Mesenteric fat pad (tissue), 1 donor: Measurements from ENCODE around the gene ICAM4. TPM values are rescaled to one million over a fixed set of nuclear protein-coding genes. Genes with fewer than 3 reads are reported as not detected.

Experiments
- DNase-seq: peaks from one replicate; pipeline ENCODE4 v3.0.0-alpha.2; 2020; ENCODE audit warnings: low spot score
- total RNA-seq: library from RNA; stranded (reverse); fragmentation: NEBNext Ultra II Directional; extraction: Animal tissue kit (Norgen Biotek cat#: 25700); gene quantifications from one replicate; pipeline ENCODE4 v1.2.1, GENCODE V29; 2021
- donor health status: DM: yes; HTN: yes; CAD: no.

Gene ICAM4
- total RNA-seq, 1 donor from 2014 or later: 2.3 TPM

DNA sequence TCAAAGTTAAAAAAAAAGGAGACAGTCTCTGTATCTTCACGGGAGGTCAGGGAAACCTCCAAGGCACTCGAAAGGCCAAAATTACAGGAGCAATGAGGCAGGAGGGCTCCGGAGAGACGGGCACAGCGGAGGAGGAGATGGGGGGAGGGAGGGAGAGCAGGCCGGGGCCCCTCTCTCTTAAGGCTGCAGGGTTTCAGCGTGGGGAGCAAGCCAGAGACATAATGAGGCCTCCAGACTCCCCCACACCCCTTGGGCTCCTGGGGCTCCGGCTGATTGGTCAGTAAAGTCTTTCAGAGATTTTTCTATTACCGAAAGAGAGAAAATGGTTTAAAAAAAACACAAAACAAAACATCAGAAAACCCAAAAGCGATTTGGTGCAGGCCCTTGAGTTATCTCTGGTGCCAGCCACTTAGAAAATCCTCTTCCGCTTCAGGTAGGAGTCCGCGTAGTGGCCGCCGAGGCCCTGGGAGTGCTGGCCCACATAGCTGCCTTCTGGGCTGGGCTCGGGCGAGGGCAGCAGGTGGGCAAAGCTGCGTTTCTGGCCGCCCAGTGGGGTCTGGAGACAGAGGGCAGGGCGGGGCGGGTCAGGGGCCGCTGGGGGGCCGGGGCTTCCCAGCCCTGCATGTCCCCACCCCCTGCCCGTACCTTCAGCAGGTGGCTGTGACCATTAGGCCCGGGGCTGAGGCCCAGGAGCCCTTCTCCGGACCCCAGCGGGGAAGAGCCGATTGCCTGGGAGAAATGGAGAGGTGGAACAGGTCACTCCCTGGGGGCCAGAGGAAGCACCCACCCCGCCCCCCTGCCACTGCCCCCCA is 30.5 kb downstream of the ICAM4 start:
- DNase-seq: peak; percentile 73

GRCh38 chr19:10317857-10318462 is 31.2 kb downstream of the ICAM4 start:
- peak; percentile 73 for DNase-seq

DNA sequence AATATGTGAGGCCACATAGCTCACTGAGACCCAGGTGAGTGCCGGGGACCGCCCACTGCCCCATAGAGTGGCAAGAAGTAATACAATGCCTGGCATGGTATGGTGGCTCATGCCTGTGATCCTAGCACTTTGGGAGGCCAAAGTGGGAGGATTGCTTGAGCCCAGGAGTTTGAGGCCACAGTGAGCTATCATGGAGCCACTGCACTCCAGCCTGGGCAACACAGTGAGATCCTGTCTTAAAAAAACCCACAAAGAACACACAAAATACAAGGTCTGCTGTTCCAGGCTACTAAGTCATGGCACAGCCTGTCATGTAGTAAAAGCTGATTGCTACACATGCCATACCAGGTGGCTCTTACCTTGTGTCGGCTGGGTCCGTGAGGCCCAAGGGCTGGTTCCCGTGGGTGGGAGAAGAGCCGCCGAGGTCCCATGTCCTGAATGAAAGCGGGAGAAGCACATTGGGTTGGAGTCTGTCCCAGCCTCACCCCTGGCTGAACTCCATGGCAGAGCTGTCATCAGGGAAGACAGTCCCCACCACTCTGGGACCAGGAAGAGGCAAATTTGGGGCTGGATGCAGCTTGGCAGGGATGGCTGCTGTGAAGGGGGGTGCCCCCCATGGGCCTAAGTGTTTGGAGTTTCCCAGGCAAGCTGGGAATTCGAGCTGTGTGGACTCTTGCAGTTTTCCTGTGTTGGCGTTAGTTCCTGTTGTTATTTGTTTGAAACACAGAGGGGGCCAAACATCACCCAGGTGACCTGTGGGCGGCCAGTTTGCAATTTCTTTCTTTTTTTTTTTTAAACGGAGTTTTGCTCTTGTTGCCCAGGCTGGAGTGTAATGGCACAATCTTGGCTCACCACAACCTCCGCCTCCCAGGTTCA is 32.3 kb downstream of the ICAM4 start:
- DNase-seq: peak; percentile 62

DNA sequence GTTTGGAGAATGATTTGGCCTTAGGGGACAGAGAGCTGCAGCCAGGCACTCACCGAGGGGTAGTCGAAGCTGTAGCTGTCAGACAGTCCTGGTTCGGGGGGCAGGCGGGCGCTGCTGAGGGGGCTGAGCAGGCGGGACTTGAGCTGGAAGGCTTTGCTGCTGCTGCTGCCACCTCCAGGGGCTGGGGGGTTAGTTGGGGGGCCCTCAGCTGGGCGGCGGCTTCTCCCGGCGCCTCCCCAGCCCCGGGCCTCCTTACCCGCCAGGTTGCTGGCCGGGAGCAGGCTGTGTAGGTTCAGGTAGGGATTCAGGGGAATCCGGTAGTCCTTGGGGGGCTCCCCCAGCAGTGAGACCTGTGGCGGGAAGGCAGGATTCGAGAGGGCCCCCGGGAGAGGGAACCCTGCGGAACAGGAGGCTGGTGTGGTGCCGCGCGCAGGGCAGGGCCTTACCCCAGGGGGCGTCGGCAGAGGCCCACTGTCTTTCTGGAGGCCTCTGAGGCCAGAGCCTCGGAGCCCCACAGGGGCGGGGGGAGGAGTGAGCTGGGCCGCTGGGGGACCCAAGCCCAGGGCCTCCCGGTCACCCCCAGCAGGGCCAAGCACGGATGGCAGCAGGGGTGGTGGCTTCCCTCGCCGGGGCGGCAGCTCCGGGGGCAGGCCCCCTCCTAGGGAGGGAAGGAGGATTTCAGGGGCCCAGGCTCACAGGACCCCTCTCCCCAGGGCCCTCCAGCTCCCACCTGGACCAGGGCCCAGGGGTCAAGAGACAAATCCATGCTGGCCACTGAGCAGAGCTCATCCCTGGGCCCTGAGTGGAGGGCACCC is 34.1 kb downstream of the ICAM4 start:
- DNase-seq: no peak

GRCh38 chr19:10321417-10321797 is 34.7 kb downstream of the ICAM4 start:
- DNase-seq: no peak

GRCh38 chr19:10321874-10322835 is 35.4 kb downstream of the ICAM4 start:
- DNase-seq: no peak

DNA sequence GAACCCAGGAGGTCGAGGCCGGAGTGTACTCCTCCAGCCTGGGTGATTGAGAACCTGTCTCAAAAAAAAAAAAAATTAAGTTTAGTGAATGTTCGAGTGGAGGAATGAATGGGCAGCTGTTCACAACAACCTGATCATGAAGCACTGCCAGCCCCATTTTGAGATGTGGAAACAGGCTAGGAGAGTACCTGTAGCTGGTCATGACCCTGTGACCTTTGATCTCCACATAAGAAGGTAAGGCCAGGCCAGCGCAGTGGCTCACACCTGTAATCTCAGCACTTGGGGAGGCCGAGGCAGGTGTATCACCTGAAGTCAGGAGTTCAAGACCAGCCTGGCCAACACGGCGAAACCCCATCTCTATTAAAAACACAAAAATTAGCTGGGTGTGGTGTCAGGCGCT is 39.0 kb downstream of the ICAM4 start:
- no peak for DNase-seq

- no peak for DNase-seq
These were observed 41.0 kb downstream of the ICAM4 start for GRCh38 chr19:10327793-10328192.

DNA sequence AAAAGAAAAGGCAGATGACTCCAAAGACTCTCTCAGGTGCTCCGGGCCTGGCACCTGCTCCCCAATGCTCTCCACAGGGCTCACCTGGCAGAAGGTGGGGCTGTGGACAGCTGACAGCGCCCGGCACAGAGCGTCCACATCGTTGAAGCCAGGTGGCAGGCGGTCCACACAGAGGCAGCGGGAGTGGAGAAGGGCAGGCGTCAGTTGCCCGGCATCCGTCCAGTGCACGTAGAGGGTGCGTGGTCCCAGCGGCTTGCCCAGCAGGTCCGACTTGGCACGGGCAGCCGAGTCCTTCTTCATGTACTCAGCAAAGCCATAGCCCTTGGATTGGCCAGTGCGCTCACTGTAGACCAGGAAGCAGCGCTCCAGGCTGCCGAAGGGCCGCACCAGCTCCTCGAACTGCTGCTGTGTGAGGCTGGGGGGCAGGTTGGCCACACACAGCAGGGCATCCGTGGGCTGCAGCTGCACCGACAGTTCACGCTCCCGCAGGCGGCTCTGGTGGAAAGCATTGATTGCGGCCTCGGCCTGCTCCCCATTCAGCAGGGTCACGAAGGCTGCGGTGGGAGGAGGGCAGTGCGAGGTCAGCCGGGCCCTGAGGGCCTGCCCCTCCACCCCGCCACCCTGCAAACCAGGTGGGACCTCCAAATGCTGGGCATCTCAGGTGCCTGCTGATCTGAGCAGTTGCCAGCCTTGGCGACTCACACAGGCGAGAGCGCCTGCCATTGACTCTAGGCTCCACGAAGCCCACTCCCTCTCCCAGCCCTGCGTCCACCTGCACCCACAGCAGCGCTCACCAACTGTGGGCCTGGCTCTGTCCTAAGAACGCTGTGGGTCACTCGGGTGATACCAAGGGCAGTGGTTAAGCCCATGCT is 42.0 kb downstream of the ICAM4 start:
- DNase-seq: no peak

- DNase-seq: no peak
These were observed 42.8 kb downstream of the ICAM4 start for GRCh38 chr19:10329555-10329954.

DNA sequence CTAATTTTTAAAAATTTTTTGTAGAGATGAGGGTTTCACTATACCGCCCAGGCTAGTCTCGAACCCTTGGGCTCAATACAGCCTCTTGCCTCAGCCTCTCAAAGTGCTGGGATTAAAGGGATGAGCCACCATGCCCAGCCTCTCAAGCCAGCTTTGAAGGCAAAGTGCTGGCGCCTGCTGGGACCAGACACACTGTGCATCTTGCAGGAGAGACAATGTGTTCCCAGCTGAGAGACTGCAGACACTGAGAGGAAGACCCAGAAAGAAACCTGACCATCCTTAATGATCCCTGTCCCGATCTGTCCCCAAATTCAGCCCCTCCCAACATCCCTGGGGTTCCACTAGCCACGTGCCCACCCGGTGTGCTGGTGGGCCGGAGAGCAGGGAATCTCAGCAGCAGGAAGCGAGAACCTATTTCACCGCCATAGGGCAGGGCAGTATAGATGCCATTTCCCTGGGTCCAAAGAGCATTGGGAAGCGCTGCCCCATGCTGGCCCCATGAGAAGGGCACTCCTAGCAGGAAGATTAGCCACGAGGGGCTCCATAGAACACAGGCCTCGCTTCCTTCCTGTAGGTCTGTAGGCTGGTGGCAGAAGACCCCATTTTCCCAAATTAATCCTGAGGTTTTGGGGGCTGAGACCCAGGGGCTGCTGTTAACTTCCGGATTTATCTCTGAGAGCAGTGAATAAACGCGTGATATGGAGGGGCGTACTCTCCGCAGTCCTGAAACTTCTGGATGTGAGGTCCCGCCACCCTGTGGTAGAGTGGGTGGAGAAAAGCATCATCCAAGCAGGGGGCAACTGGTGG is 45.6 kb downstream of the ICAM4 start:
- no peak for DNase-seq

- DNase-seq: peak; percentile 99
These were observed 46.4 kb downstream of the ICAM4 start, which contains the start of gene RAVER1 for GRCh38 chr19:10332965-10333757. TSS of gene RAVER1 (minus strand) at chr19:10333529. CDS start at chr19:10333507, 22 bp downstream.

GRCh38 chr19:10333758-10334587 is 47.2 kb downstream of the ICAM4 start:
- no peak for DNase-seq

- DNase-seq: peak; percentile 97
These were observed 48.0 kb downstream of the ICAM4 start for GRCh38 chr19:10334588-10335351.

DNA sequence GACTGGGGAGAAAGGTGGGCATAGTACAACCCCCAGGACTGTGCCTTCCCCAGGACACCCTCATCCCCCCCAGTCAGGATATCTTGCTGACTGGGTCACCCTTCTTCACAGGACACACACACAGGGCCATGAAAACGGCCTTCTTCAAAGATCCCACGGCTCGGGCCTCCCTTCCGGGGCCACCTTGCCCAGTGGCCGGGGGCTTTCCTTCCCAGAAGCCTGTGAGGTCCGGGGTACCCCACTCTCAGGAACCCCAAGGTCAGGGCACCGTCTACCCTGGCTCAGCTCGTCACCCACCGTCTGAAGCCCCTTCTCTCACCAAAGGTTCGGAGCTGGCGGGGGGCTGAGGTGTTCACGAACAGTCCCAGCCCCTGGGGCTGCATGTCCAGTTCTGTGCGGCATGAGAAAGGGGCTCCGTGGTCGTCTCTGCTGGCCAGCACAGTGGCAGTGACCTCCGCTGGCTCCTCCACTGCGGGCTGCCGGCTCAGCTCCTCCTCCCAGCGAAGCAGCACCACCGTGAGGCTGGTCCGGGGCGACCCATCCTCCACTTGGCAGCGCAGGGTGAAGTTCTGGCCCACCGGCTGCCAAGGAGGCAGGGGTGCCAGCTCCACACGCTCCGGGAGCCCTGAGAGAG is 48.7 kb downstream of the ICAM4 start:
- no peak for DNase-seq
